GM19025 (cell line): ENCODE measurements around the gene CIB4.
"Not testable (repeated sequence)": the region's sequence is repeated elsewhere in the genome, so short reads cannot be mapped to it uniquely, and the experiment has no call there.

Source experiments
- ATAC-seq: cut with Tn5 transposase; IDR thresholded peaks from one replicate; pipeline ENCODE4 v1.9.1; 2021; ENCODE audit warnings: mild to moderate bottlenecking, low read depth, moderate library complexity; ENCODE audit not compliant: unreplicated experiment

CIB4 gene

GRCh38 chr2:26575836-26576564 lies 65.2 kb downstream of the CIB4 start:
- ATAC-seq: no peak

- ATAC-seq: no peak
Measured at GRCh38 chr2:26574900-26575560, 66.1 kb downstream of the CIB4 start.

GRCh38 chr2:26574066-26574899 lies 66.9 kb downstream of the CIB4 start:
- no peak for ATAC-seq

- ATAC-seq: no peak
Measured at GRCh38 chr2:26573241-26573925, 67.8 kb downstream of the CIB4 start.

- no peak for ATAC-seq
Measured at GRCh38 chr2:26572591-26572990, 68.6 kb downstream of the CIB4 start.

GRCh38 chr2:26571316-26571715 lies 69.8 kb downstream of the CIB4 start:
- ATAC-seq: no peak

- ATAC-seq: no peak
Measured at GRCh38 chr2:26570083-26570430, 71.1 kb downstream of the CIB4 start.

- ATAC-seq: no peak
Measured at GRCh38 chr2:26569216-26570082, 71.7 kb downstream of the CIB4 start.

GRCh38 chr2:26568076-26568890 lies 72.9 kb downstream of the CIB4 start:
- ATAC-seq: no peak

GRCh38 chr2:26567534-26567933 lies 73.6 kb downstream of the CIB4 start:
- ATAC-seq: no peak

GRCh38 chr2:26566731-26567130 lies 74.4 kb downstream of the CIB4 start:
- not testable (repeated sequence) for ATAC-seq

- no peak for ATAC-seq
Measured at GRCh38 chr2:26566081-26566375, 75.1 kb downstream of the CIB4 start.

- no peak for ATAC-seq
Measured at GRCh38 chr2:26564121-26564644, 77.0 kb downstream of the CIB4 start.

- ATAC-seq: no peak
Measured at GRCh38 chr2:26563686-26564085, 77.5 kb downstream of the CIB4 start.

GRCh38 chr2:26562811-26563645 lies 78.1 kb downstream of the CIB4 start:
- ATAC-seq: no peak

GRCh38 chr2:26561918-26562810 lies 79.0 kb downstream of the CIB4 start:
- ATAC-seq: no peak

- no peak for ATAC-seq
Measured at GRCh38 chr2:26561376-26561775, 79.8 kb downstream of the CIB4 start.
